CD14-positive monocyte (primary cell): ENCODE measurements around the gene COPB1. TPM values are rescaled to one million over a fixed set of nuclear protein-coding genes. Genes with fewer than 3 reads are reported as not detected.

Experiments used
- DNase-seq, 3 donors: peaks; one replicate each; pipeline ENCODE4 v3.0.0-alpha.2; 2011 to 2022
- H2AFZ ChIP-seq: 2 replicates; pipeline ENCODE4 v1.6.0; 2012; ENCODE audit warnings: mild to moderate bottlenecking, low read depth, low read length, inconsistent platforms; ENCODE audit not compliant: insufficient read depth, poor library complexity, severe bottlenecking
- H3K27ac ChIP-seq, 2 donors: 1 replicate in 1 of 2; 2 replicates in 1 of 2; pipeline ENCODE4 v1.5.1; 2012 to 2013; ENCODE audit warnings: low read length in 2 of 2, control low read depth in 1 of 2, inconsistent platforms in 1 of 2, low read depth in 1 of 2, mild to moderate bottlenecking in 1 of 2
- H3K27me3 ChIP-seq, 2 donors: one replicate each; pipeline versions ENCODE4 v1.6.0 to v1.6.1; 2011 to 2013; ENCODE audit warnings: low read length in 2 of 2; ENCODE audit not compliant: control insufficient read depth in 2 of 2, insufficient read depth in 2 of 2
- H3K36me3 ChIP-seq, 2 donors: replicated peaks in 1 of 2; 1 replicate in 1 of 2; 2 replicates in 1 of 2; pipeline versions ENCODE4 v1.5.1 to v1.6.1; 2012 to 2013; ENCODE audit warnings: low read length in 2 of 2, control low read depth in 1 of 2, inconsistent platforms in 1 of 2, mild to moderate bottlenecking in 1 of 2; ENCODE audit not compliant: insufficient read depth in 2 of 2, control insufficient read depth in 1 of 2
- H3K4me1 ChIP-seq, 2 donors: 1 replicate in 1 of 2; 2 replicates in 1 of 2; pipeline versions ENCODE4 v1.5.1 to v1.6.1; 2012 to 2013; ENCODE audit warnings: low read length in 2 of 2, control low read depth in 1 of 2, inconsistent platforms in 1 of 2, mild to moderate bottlenecking in 1 of 2, moderate library complexity in 1 of 2; ENCODE audit not compliant: insufficient read depth in 2 of 2, control insufficient read depth in 1 of 2
- H3K4me2 ChIP-seq: replicated peaks from 2 replicates; pipeline ENCODE3; 2012; ENCODE audit warnings: low read length, moderate library complexity, mild to moderate bottlenecking; ENCODE audit not compliant: poor library complexity, severe bottlenecking; ENCODE audit errors: extremely low read depth
- H3K4me3 ChIP-seq, 3 experiments: fragments of 200-600 bp in 1 of 3; sonication (generic) in 1 of 3; replicated peaks in 1 of 3; 1 replicate in 2 of 3; 2 replicates in 1 of 3; pipeline ENCODE4 v1.5.1; 2011 to 2013; ENCODE audit warnings: low read length in 3 of 3, mild to moderate bottlenecking in 3 of 3, control low read depth in 2 of 3, low read depth in 2 of 3, inconsistent platforms in 1 of 3, moderate library complexity in 1 of 3
- H3K79me2 ChIP-seq: 2 replicates; pipeline ENCODE4 v1.6.0; 2012; ENCODE audit warnings: mild to moderate bottlenecking, control low read depth, inconsistent platforms, low read length, moderate library complexity; ENCODE audit not compliant: insufficient read depth
- H3K9ac ChIP-seq: 2 replicates; pipeline ENCODE4 v1.6.0; 2017; ENCODE audit warnings: low read length, mild to moderate bottlenecking; ENCODE audit not compliant: insufficient read depth, poor library complexity, severe bottlenecking
- H3K9me3 ChIP-seq, 2 donors: replicated peaks in 1 of 2; 1 replicate in 1 of 2; 2 replicates in 1 of 2; pipeline versions ENCODE4 v1.5.1 to v1.6.1; 2012 to 2013; ENCODE audit warnings: low read length in 2 of 2, control low read depth in 1 of 2; ENCODE audit not compliant: control insufficient read depth in 1 of 2, insufficient read depth in 1 of 2
- H4K20me1 ChIP-seq: 2 replicates; pipeline ENCODE4 v1.6.0; 2012; ENCODE audit warnings: mild to moderate bottlenecking, low read length, control low read depth, moderate library complexity; ENCODE audit not compliant: insufficient read depth
- H3K27ac Mint-ChIP-seq, 7 donors: one replicate each; pipeline ENCODE4 v1.8.0; 2020; ENCODE audit warnings: mild to moderate bottlenecking in 7 of 7, mixed read lengths in 7 of 7, moderate library complexity in 6 of 7, inconsistent platforms in 2 of 7
- H3K27me3 Mint-ChIP-seq, 3 donors: one replicate each; pipeline ENCODE4 v1.8.0; 2021 to 2022; ENCODE audit warnings: low read depth in 3 of 3, mild to moderate bottlenecking in 3 of 3, mixed read lengths in 3 of 3, moderate library complexity in 3 of 3, inconsistent platforms in 1 of 3
- H3K36me3 Mint-ChIP-seq, 2 donors: one replicate each; pipeline ENCODE4 v1.8.0; 2020; ENCODE audit warnings: mixed read lengths in 2 of 2, inconsistent platforms in 1 of 2, mild to moderate bottlenecking in 1 of 2
- H3K4me1 Mint-ChIP-seq: one replicate; pipeline ENCODE4 v1.8.0; 2020; ENCODE audit warnings: mild to moderate bottlenecking, mixed read lengths
- H3K4me3 Mint-ChIP-seq, 2 donors: one replicate each; pipeline ENCODE4 v1.8.0; 2020; ENCODE audit warnings: mild to moderate bottlenecking in 2 of 2, mixed read lengths in 2 of 2, moderate library complexity in 1 of 2
- H3K9me3 Mint-ChIP-seq, 7 donors: one replicate each; pipeline ENCODE4 v1.8.0; 2020 to 2022; ENCODE audit warnings: mixed read lengths in 7 of 7, mild to moderate bottlenecking in 6 of 7, moderate library complexity in 6 of 7, inconsistent platforms in 2 of 7
- WGBS: methylation state at CpG from one replicate; pipeline ENCODE4 v1.1.5; 2013; ENCODE audit warnings: missing lambda C conversion rate; ENCODE audit not compliant: insufficient coverage; 5-methylcytosine and 5-hydroxymethylcytosine counted together
- intact Hi-C, 2 donors: fragments of 100-400 bp; cut with micrococcal nuclease; formaldehyde crosslinking; loops; one replicate each; pipeline versions ENCODE4 v1.15.0 to v1.15.1; 2023
- polyA plus RNA-seq, 3 donors: library from polyadenylated mRNA; depleted of rRNA in 1 of 3; unstranded in 2 of 3; stranded (reverse) in 1 of 3; fragments of 300-500 nt in 2 of 3; fragments of >200 nt in 1 of 3; fragmentation: Illumina TruSeq in 2 of 3; gene quantifications; 1 replicate in 2 of 3; 2 replicates in 1 of 3; pipeline ENCODE4 v1.2.3, GENCODE V29; 2012 to 2021
- TF ChIP-seq, protein P1 (sequence below): fragments of 200-600 bp; IDR thresholded peaks from one replicate; pipeline ENCODE4 v1.8.0; 2022; ENCODE audit warnings: antibody characterized with exemption, mild to moderate bottlenecking

The COPB1 gene
- polyA plus RNA-seq, 3 donors: 37.8 to 108 (median 87.1) TPM

DNA sequence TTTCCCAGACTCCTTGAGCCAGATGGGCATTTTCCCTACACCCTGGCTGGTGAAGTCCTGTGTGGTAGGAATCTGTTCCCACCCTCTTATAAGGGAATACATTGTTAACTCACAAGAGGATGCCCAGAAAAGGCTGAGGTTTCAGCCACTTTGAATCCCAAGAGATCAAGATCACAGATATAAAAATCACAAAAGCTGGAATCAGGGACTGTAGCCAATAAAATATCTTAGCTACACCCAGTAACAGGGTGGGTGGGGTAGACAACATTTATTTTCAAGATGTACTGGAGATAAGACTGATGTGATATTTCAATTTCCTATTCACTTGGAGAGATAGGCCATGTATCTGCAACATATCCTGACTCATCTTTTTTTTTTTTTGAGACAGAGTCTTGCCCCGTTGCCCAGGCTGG is 50.3 kb downstream of the COPB1 start:
- 60% methylated on average over 1 of the region's 1 CpG for WGBS
- no peaks in the 10 kb centered on the region for H3K4me1 ChIP-seq
- H4K20me1 ChIP-seq: no peaks in the 10 kb centered on the region
- no peaks in the 10 kb centered on the region for H3K27me3 ChIP-seq
- Mint-ChIP-seq H3K4me3 (no peak overlapping the region), H3K36me3 (peaks cover 15 to 26% of the 10 kb centered on the region in 2 donors), H3K27ac (no peak overlapping the region), H3K27me3 (no peaks in the 10 kb centered on the region), H3K4me1 (no peaks in the 10 kb centered on the region), H3K9me3 (no peaks in the 10 kb centered on the region)
- H3K4me3 ChIP-seq: no peak overlapping the region
- H3K4me2 ChIP-seq: no peak overlapping the region
- intact Hi-C loops: no loop called here
- H3K27ac ChIP-seq: no peak overlapping the region
- no peaks in the 10 kb centered on the region for H3K79me2 ChIP-seq
- no peaks in the 10 kb centered on the region for H3K9me3 ChIP-seq
- no peak for DNase-seq
- TF ChIP-seq, protein P1, sequence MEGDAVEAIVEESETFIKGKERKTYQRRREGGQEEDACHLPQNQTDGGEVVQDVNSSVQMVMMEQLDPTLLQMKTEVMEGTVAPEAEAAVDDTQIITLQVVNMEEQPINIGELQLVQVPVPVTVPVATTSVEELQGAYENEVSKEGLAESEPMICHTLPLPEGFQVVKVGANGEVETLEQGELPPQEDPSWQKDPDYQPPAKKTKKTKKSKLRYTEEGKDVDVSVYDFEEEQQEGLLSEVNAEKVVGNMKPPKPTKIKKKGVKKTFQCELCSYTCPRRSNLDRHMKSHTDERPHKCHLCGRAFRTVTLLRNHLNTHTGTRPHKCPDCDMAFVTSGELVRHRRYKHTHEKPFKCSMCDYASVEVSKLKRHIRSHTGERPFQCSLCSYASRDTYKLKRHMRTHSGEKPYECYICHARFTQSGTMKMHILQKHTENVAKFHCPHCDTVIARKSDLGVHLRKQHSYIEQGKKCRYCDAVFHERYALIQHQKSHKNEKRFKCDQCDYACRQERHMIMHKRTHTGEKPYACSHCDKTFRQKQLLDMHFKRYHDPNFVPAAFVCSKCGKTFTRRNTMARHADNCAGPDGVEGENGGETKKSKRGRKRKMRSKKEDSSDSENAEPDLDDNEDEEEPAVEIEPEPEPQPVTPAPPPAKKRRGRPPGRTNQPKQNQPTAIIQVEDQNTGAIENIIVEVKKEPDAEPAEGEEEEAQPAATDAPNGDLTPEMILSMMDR: no peak
- H2AFZ ChIP-seq: no peak overlapping the region
- H3K36me3 ChIP-seq: peaks cover 0 to 18% of the 10 kb centered on the region in 2 donors
- H3K9ac ChIP-seq: no peak overlapping the region

DNA sequence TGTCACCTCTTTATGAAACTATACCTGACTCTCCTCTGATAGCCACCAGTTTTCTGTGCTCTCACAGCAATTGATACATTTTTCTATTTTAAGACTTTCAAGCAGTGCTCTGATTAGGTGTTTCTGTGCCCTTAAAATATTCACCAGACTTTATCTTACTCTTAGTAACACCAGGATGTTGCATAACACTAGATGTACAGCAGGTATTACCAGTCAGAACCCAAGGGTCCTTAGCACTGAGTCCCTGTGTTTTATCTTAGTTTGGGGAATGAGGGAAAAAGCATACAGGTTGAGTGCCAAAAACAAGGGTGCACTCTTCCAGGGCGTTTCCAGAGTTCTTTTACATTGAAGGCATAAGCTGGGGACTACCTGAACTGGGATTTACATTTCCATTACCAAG is 51.4 kb downstream of the COPB1 start:
- WGBS: no CpG with 5 or more reads among the region's 1 CpG
- Histone ChIP-seq H3K9ac (no peak overlapping the region), H3K36me3 (peaks cover 0 to 9% of the 10 kb centered on the region in 2 donors), H3K9me3 (no peaks in the 10 kb centered on the region), H3K79me2 (no peaks in the 10 kb centered on the region), H3K27me3 (no peaks in the 10 kb centered on the region), H3K4me3 (no peak overlapping the region), H3K4me1 (no peaks in the 10 kb centered on the region), H2AFZ (no peak overlapping the region), H3K4me2 (no peak overlapping the region), H3K27ac (no peak overlapping the region), H4K20me1 (no peaks in the 10 kb centered on the region)
- H3K9me3 Mint-ChIP-seq: no peaks in the 10 kb centered on the region
- H3K36me3 Mint-ChIP-seq: peaks cover 12 to 17% of the 10 kb centered on the region in 2 donors
- DNase-seq: no peak
- no peak overlapping the region for H3K4me3 Mint-ChIP-seq
- no peak overlapping the region for H3K27ac Mint-ChIP-seq
- TF ChIP-seq, protein P1: no peak
- intact Hi-C loops: no loop called here
- H3K4me1 Mint-ChIP-seq: no peaks in the 10 kb centered on the region
- no peaks in the 10 kb centered on the region for H3K27me3 Mint-ChIP-seq
